T-helper 1 cell treated with Interleukin-12 subunit alpha and Interleukin-12 subunit beta and Interleukin-4 antibody, amounts not matched to agents 30 μg/mL and 1 μg/mL, for 36 hours (primary cell): ENCODE measurements around the gene RNF166.

Experiments
- H3K27ac Mint-ChIP-seq: one replicate; pipeline ENCODE4 v1.8.0; 2021; ENCODE audit warnings: mild to moderate bottlenecking, mixed read lengths
- H3K27me3 Mint-ChIP-seq: one replicate; pipeline ENCODE4 v1.8.0; 2021; ENCODE audit warnings: low read depth, mixed read lengths
- H3K36me3 Mint-ChIP-seq: one replicate; pipeline ENCODE4 v1.8.0; 2021; ENCODE audit warnings: low read depth, mixed read lengths
- H3K4me1 Mint-ChIP-seq: one replicate; pipeline ENCODE4 v1.8.0; 2021; ENCODE audit warnings: low read depth, mixed read lengths
- H3K4me3 Mint-ChIP-seq: one replicate; pipeline ENCODE4 v1.8.0; 2021; ENCODE audit warnings: mild to moderate bottlenecking, moderate library complexity, mixed read lengths
- H3K9me3 Mint-ChIP-seq: one replicate; pipeline ENCODE4 v1.8.0; 2021; ENCODE audit warnings: mixed read lengths

Gene RNF166

GRCh38 chr16:88657371-88657770 lies 48.8 kb downstream of the RNF166 start:
- Mint-ChIP-seq H3K36me3 (peaks cover 12% of the 10 kb centered on the region), H3K27me3 (no peaks in the 10 kb centered on the region), H3K4me3 (no peak overlapping the region), H3K9me3 (no peaks in the 10 kb centered on the region), H3K27ac (no peak overlapping the region), H3K4me1 (peaks cover 12% of the 10 kb centered on the region)

GRCh38 chr16:88656291-88656980 lies 49.8 kb downstream of the RNF166 start:
- peaks cover 9% of the 10 kb centered on the region for H3K4me1 Mint-ChIP-seq
- no peaks in the 10 kb centered on the region for H3K9me3 Mint-ChIP-seq
- H3K36me3 Mint-ChIP-seq: peaks cover 9% of the 10 kb centered on the region
- no peak overlapping the region for H3K27ac Mint-ChIP-seq
- H3K4me3 Mint-ChIP-seq: no peak overlapping the region
- H3K27me3 Mint-ChIP-seq: no peaks in the 10 kb centered on the region

GRCh38 chr16:88655733-88656281 lies 50.4 kb downstream of the RNF166 start:
- Mint-ChIP-seq H3K36me3 (peaks cover 11% of the 10 kb centered on the region), H3K9me3 (no peaks in the 10 kb centered on the region), H3K4me3 (no peak overlapping the region), H3K27ac (no peak overlapping the region), H3K27me3 (no peaks in the 10 kb centered on the region), H3K4me1 (peaks cover 7% of the 10 kb centered on the region)

GRCh38 chr16:88655053-88655732 lies 51.0 kb downstream of the RNF166 start:
- no peak overlapping the region for H3K27ac Mint-ChIP-seq

GRCh38 chr16:88654363-88655052 lies 51.7 kb downstream of the RNF166 start:
- H3K9me3 Mint-ChIP-seq: no peaks in the 10 kb centered on the region
- no peaks in the 10 kb centered on the region for H3K27me3 Mint-ChIP-seq
- H3K36me3 Mint-ChIP-seq: peaks cover 12% of the 10 kb centered on the region
- no peak overlapping the region for H3K27ac Mint-ChIP-seq
- H3K4me3 Mint-ChIP-seq: no peak overlapping the region
- peaks cover 7% of the 10 kb centered on the region for H3K4me1 Mint-ChIP-seq

More at GRCh38 chr16:88655053-88655732, 51.0 kb downstream of the RNF166 start:
- no peaks in the 10 kb centered on the region for H3K9me3 Mint-ChIP-seq
- H3K4me3 Mint-ChIP-seq: no peak overlapping the region
- H3K36me3 Mint-ChIP-seq: peaks cover 11% of the 10 kb centered on the region
- H3K27me3 Mint-ChIP-seq: no peaks in the 10 kb centered on the region
- peaks cover 7% of the 10 kb centered on the region for H3K4me1 Mint-ChIP-seq

GRCh38 chr16:88653596-88654362 lies 52.4 kb downstream of the RNF166 start:
- Mint-ChIP-seq H3K27ac (peak overlapping the region; percentile 66), H3K4me3 (no peak overlapping the region), H3K27me3 (no peaks in the 10 kb centered on the region), H3K36me3 (peaks cover 17% of the 10 kb centered on the region), H3K9me3 (no peaks in the 10 kb centered on the region), H3K4me1 (peaks cover 13% of the 10 kb centered on the region)

- no peaks in the 10 kb centered on the region for H3K9me3 Mint-ChIP-seq
- no peak overlapping the region for H3K4me3 Mint-ChIP-seq
- peaks cover 17% of the 10 kb centered on the region for H3K36me3 Mint-ChIP-seq
- H3K4me1 Mint-ChIP-seq: peaks cover 13% of the 10 kb centered on the region
- peak overlapping the region; percentile 66 for H3K27ac Mint-ChIP-seq
- H3K27me3 Mint-ChIP-seq: no peaks in the 10 kb centered on the region
Measured at GRCh38 chr16:88653101-88653500, 53.1 kb downstream of the RNF166 start.

GRCh38 chr16:88652762-88653063 lies 53.5 kb downstream of the RNF166 start:
- H3K4me3 Mint-ChIP-seq: no peak overlapping the region
- H3K27ac Mint-ChIP-seq: no peak overlapping the region
- no peaks in the 10 kb centered on the region for H3K9me3 Mint-ChIP-seq

GRCh38 chr16:88651989-88652761 lies 54.0 kb downstream of the RNF166 start:
- peaks cover 13% of the 10 kb centered on the region for H3K4me1 Mint-ChIP-seq
- no peak overlapping the region for H3K4me3 Mint-ChIP-seq
- peak overlapping the region; percentile 79 for H3K27ac Mint-ChIP-seq
- H3K9me3 Mint-ChIP-seq: no peaks in the 10 kb centered on the region
- H3K36me3 Mint-ChIP-seq: peaks cover 17% of the 10 kb centered on the region
- no peaks in the 10 kb centered on the region for H3K27me3 Mint-ChIP-seq

More at GRCh38 chr16:88652762-88653063, 53.5 kb downstream of the RNF166 start:
- H3K36me3 Mint-ChIP-seq: peaks cover 17% of the 10 kb centered on the region
- H3K4me1 Mint-ChIP-seq: peaks cover 13% of the 10 kb centered on the region
- H3K27me3 Mint-ChIP-seq: no peaks in the 10 kb centered on the region

GRCh38 chr16:88651276-88651988 lies 54.8 kb downstream of the RNF166 start:
- Mint-ChIP-seq H3K4me3 (peak overlapping the region; percentile 89), H3K27ac (peak overlapping the region; percentile 96), H3K27me3 (no peaks in the 10 kb centered on the region), H3K4me1 (peaks cover 13% of the 10 kb centered on the region), H3K9me3 (no peaks in the 10 kb centered on the region), H3K36me3 (peaks cover 17% of the 10 kb centered on the region)

GRCh38 chr16:88650749-88651275 lies 55.4 kb downstream of the RNF166 start, which contains the start of gene CYBA:
CYBA (minus strand) TSS chr16:88651053; CDS start chr16:88651013, 40 bp downstream.
- Mint-ChIP-seq H3K4me3 (peak within 1 kb of the TSS; percentile 89), H3K27me3 (no peaks in the 10 kb centered on the region), H3K4me1 (peaks cover 13% of the 10 kb centered on the region), H3K36me3 (peaks cover 17% of the 10 kb centered on the region), H3K9me3 (no peaks in the 10 kb centered on the region), H3K27ac (peak within 1 kb of the TSS; percentile 96)

- H3K27me3 Mint-ChIP-seq: no peaks in the 10 kb centered on the region
- H3K4me1 Mint-ChIP-seq: peaks cover 13% of the 10 kb centered on the region
- peak overlapping the region; percentile 89 for H3K4me3 Mint-ChIP-seq
- H3K27ac Mint-ChIP-seq: peak overlapping the region; percentile 75
- peaks cover 20% of the 10 kb centered on the region for H3K36me3 Mint-ChIP-seq
- H3K9me3 Mint-ChIP-seq: no peaks in the 10 kb centered on the region
Measured at GRCh38 chr16:88649924-88650748, 56.1 kb downstream of the RNF166 start.
